ENCODE data around the gene TOP1.

- TF ChIP-seq CTCF (IDR thresholded peaks at IDR 0.05) (no peak), CBFB (CRISPR knock-in tag; IDR thresholded peaks at IDR 0.05; ENCODE audit: low read depth) (no peak), MLX (CRISPR knock-in tag; IDR thresholded peaks at IDR 0.05) (no peak), NFYB (CRISPR knock-in tag; conservative IDR thresholded peaks at IDR 0.05; ENCODE audit: low read depth) (no peak), CREB1 (CRISPR knock-in tag; IDR thresholded peaks at IDR 0.05) (no peak), JUN (CRISPR knock-in tag; IDR thresholded peaks at IDR 0.05) (no peak), ZNF263 (CRISPR knock-in tag; IDR thresholded peaks at IDR 0.05; ENCODE audit: low read depth) (no peak), TEAD4 (CRISPR knock-in tag; IDR thresholded peaks at IDR 0.05) (no peak), OVOL2 (CRISPR knock-in tag; IDR thresholded peaks at IDR 0.05; ENCODE audit: borderline replicate concordance) (no peak), ATF3 (CRISPR knock-in tag; conservative IDR thresholded peaks at IDR 0.05) (no peak), ERG (CRISPR knock-in tag; IDR thresholded peaks at IDR 0.05) (no peak)
Measured at GRCh38 chr20:41005361-41005729, 23.3 kb upstream of the TOP1 start.

Measured in WTC11 (cell line).